ENCODE data around the gene AQP5. TPM values are rescaled to one million over a fixed set of nuclear protein-coding genes. Genes with fewer than 3 reads are reported as not detected.
A peak's percentile ranks its signal among the peaks of the same experiment; 100 is the strongest.

Gene AQP5
- total and polyA plus RNA-seq, 2 of the 8 experiments (the other 6 are each of a cell fraction or from before 2014, with no cell fraction given), result 2.5 to 3.2 TPM

DNA sequence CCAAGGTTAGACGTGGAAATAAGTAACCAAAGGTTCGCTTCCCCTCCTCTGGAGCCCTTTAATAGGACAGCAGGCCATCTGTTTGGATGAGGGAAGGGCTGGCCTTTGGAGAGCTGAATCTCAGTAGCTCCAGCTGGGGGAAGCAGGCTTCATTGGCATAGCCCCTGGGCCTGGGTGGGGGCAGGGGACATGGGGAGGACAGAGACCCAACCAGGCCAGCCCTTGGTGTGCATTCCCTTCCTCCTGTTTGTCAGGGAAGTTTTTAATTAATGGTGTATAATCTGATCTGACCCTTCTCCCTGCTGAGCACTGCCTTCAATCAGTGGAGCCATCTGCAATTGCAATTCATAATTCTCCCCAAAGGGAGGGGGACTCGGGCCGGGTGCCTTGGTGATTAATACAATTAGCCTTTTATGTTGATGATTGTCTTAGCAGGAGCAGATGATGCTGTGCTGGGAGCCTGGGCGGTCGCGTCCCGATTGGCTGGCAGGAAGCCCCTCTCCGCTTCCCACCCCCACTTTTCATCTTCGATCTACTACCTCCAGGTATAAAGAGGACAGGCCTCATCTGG is 17.4 kb downstream of the AQP5 start:
- H3K4me1 ChIP-seq (replicated peaks in 1 of 4; ENCODE audit: control insufficient read depth in 3 of 4, insufficient read depth in 4 of 4, low read length in 3 of 4), result peaks cover 0 to 9% (median 2%) of the 10 kb centered on the region in 4 experiments; a peak in 3 of 7 replicates
- no peaks in the 10 kb centered on the region for H3K27me3 ChIP-seq (replicated peaks in 1 of 4; ENCODE audit: control insufficient read depth in 3 of 4, extremely low read depth in 1 of 4, insufficient read depth in 3 of 4, low read length in 3 of 4)
- POLR2A ChIA-PET (ENCODE audit: partially characterized antibody), result interaction anchor here (0.6 to 1.3 kb wide), 2 partner anchors 18 to 54 kb away, joined by 3 to 4 read pairs; no protein-coding TSS in a partner anchor
- no peak overlapping the region for H2BK120ac ChIP-seq (replicated peaks; ENCODE audit: low read depth, low read length)
- no peak for DNase-seq (ENCODE audit: low read depth in 1 of 2, low spot score in 2 of 2)
- no peak for FAIRE-seq
- 0 out of 7 replicates have a peak overlapping the region, but pooled peaks of 1 of the 4 experiments have one; percentile 2 for H3K9ac ChIP-seq (replicated peaks in 1 of 4; ENCODE audit: extremely low read depth in 1 of 4, low read depth in 3 of 4, low read length in 3 of 4)
- no peak overlapping the region for H2BK5ac ChIP-seq (ENCODE audit: low read depth, low read length)
- H3K9me3 ChIP-seq (ENCODE audit: insufficient read depth in 2 of 2, low read depth in 1 of 2, low read length in 1 of 2), result no peaks in the 10 kb centered on the region
- H2BK15ac ChIP-seq (ENCODE audit: low read length), result no peak overlapping the region
- no peak overlapping the region for H2BK20ac ChIP-seq (ENCODE audit: low read length)
- H3K14ac ChIP-seq (ENCODE audit: insufficient read length), result no peak overlapping the region
- no peak overlapping the region for H3K27ac ChIP-seq (ENCODE audit: low read depth, low read length)
- H2AFZ ChIP-seq (ENCODE audit: low read length), result no peak overlapping the region
- CTCF ChIA-PET (ENCODE audit: partially characterized antibody), result interaction anchor here (0.7 to 23.0 kb wide), 10 partner anchors 10 to 112 kb away, joined by 3 to 420 read pairs (median 5); partner anchors contain the start of genes AQP5, AQP6 and ASIC1
- no peak overlapping the region for H3K18ac ChIP-seq (ENCODE audit: extremely low read depth, low read length)
- H3K4ac ChIP-seq (replicated peaks; ENCODE audit: insufficient read length, low read depth, low read length), result no peak overlapping the region
- no peak overlapping the region for H2BK12ac ChIP-seq (ENCODE audit: low read depth, low read length)
- no peak overlapping the region for H2AK5ac ChIP-seq (ENCODE audit: low read depth, low read length)
- no peaks in the 10 kb centered on the region for H3K23me2 ChIP-seq (ENCODE audit: low read depth, low read length)
- no peak overlapping the region for H4K8ac ChIP-seq (ENCODE audit: extremely low read depth, insufficient read depth, low read length)
- no peak overlapping the region for H3K4me2 ChIP-seq (ENCODE audit: insufficient read depth in 1 of 2, low read depth in 2 of 2, low read length in 2 of 2)
- no peaks in the 10 kb centered on the region for H3K79me2 ChIP-seq (ENCODE audit: control insufficient read depth in 1 of 2, insufficient read depth in 2 of 2, low read length in 2 of 2)
- 80% methylated on average over 10 of the region's 10 CpGs; no CpG with 5 or more reads in 1 of the 2 experiments for WGBS, 2 experiments (ENCODE audit: extremely low coverage in 1 of 2, insufficient coverage in 1 of 2, insufficient read length in 1 of 2, insufficient replicate concordance in 2 of 2, low coverage in 1 of 2, low lambda C conversion rate in 2 of 2, missing lambda C conversion rate in 1 of 2)
- no peaks in the 10 kb centered on the region for H4K20me1 ChIP-seq (replicated peaks in 1 of 2; ENCODE audit: control insufficient read depth in 1 of 2, insufficient read depth in 2 of 2, low read length in 2 of 2)
- H3K36me3 ChIP-seq (ENCODE audit: control insufficient read depth in 2 of 4, insufficient read depth in 4 of 4, low read length in 3 of 4), result no peaks in the 10 kb centered on the region
- H4K91ac ChIP-seq (replicated peaks; ENCODE audit: insufficient read length, low read length), result no peak overlapping the region
- no peak overlapping the region for H3K56ac ChIP-seq (replicated peaks; ENCODE audit: insufficient read length, low read depth, low read length)
- no peak overlapping the region for H4K5ac ChIP-seq (ENCODE audit: insufficient read length, low read depth, low read length)
- no peak overlapping the region for H3K4me3 ChIP-seq (ENCODE audit: extremely low read depth in 1 of 4, insufficient read depth in 2 of 4, low read depth in 3 of 4, low read length in 4 of 4)
- H3K23ac ChIP-seq (ENCODE audit: insufficient read length), result no peak overlapping the region
- H3K79me1 ChIP-seq (ENCODE audit: low read depth, low read length), result no peaks in the 10 kb centered on the region
- no peak for TF ChIP-seq SIX5 (IDR thresholded peaks at IDR 0.05; ENCODE audit: low read depth, low read length)
- no peak for TF ChIP-seq KDM5A (IDR thresholded peaks at IDR 0.05; ENCODE audit: low read length)
- TF ChIP-seq CHD2 (IDR thresholded peaks at IDR 0.05; ENCODE audit: low read length), result no peak
- TF ChIP-seq, protein P1, sequence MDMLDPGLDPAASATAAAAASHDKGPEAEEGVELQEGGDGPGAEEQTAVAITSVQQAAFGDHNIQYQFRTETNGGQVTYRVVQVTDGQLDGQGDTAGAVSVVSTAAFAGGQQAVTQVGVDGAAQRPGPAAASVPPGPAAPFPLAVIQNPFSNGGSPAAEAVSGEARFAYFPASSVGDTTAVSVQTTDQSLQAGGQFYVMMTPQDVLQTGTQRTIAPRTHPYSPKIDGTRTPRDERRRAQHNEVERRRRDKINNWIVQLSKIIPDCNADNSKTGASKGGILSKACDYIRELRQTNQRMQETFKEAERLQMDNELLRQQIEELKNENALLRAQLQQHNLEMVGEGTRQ (IDR thresholded peaks at IDR 0.05; ENCODE audit: low read length), result no peak
- TF ChIP-seq SIRT6 (IDR thresholded peaks at IDR 0.05; ENCODE audit: low read length), result no peak
- no peak for TF ChIP-seq KDM1A (IDR thresholded peaks at IDR 0.05; ENCODE audit: borderline replicate concordance, low read length)
- TF ChIP-seq, protein P2, sequence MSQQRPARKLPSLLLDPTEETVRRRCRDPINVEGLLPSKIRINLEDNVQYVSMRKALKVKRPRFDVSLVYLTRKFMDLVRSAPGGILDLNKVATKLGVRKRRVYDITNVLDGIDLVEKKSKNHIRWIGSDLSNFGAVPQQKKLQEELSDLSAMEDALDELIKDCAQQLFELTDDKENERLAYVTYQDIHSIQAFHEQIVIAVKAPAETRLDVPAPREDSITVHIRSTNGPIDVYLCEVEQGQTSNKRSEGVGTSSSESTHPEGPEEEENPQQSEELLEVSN (IDR thresholded peaks at IDR 0.05), result no peak
- no peak for TF ChIP-seq GABPA (IDR thresholded peaks at IDR 0.05; ENCODE audit: borderline replicate concordance, insufficient read depth, low read length)
- TF ChIP-seq NRF1 (IDR thresholded peaks at IDR 0.05; ENCODE audit: low read depth, low read length), result no peak
- TF ChIP-seq POU5F1 (IDR thresholded peaks at IDR 0.05; ENCODE audit: low read depth, low read length), result no peak
- TF ChIP-seq NANOG (IDR thresholded peaks at IDR 0.05; ENCODE audit: insufficient read depth, low read depth, low read length, poor library complexity, severe bottlenecking), result no peak

All from H1 (cell line).